Measurements from ENCODE around the gene CD200R1L.
"Not testable (repeated sequence)": the region's sequence is repeated elsewhere in the genome, so short reads cannot be mapped to it uniquely, and the experiment has no call there.

The CD200R1L gene

DNA sequence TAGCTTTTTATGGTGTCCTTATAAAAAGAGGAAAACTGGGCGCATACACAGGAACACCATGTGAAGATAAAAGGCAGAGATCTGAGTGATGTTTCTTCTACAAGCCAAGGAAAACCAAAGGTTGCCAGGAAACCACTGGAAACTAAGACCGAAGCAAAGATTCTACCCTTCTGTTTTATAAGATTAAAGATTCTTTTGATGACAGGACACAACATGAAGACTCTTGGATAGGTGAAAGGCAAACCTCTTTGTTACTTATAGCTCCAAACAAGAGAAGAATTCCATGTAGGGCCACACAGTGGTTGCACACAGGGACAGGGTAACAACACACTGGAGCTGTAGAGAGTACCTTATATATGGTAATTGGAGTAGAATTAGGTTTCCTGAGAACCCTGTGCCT, at the start of gene CD200R1L:
Gene CD200R1L (minus strand): TSS at position 101 of the 400 bp plus-strand sequence. CDS start 17,497 bp downstream, outside the sequence.
- DNase-seq, result no peak

DNA sequence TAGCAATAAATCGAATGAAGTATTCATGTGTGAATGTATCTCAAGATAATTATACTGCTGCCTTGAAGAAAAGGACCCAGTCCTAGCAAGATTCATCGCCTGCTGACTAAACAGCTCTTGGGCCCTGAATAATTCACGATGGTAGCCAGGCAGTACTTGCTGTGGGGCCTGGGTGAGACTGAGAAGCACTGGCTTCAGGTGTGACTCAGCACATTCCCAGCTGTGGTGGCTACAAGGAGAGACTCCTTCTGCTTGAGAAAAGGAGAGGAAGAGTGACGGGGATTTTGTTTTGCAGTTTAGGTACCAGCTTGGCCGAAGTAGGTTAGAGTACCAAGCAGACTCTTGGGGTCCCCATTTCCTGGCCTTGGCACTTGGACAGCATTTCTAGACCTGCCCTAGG, 47.6 kb upstream of the CD200R1L start:
- no peak for DNase-seq

DNA sequence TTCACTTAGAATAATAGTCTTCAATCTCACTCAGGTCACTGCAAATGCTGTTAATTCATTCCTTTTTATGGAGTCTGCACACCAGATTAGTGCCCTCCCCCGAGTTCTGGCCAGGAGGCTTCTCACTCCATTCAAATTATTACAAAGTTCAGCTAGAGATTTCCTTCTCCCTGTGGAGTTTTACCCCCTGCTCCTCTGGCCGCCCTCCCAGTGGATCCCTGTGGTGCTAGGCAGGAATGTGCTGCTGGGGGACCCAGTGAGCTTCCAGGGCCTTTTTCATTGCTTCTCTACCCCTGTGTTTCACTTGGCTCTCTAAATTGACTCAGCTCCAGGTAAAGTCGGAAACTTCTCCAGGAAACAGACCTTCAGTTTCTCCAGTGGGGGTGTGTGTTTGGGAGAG, 42.7 kb upstream of the CD200R1L start:
- DNase-seq, result no peak

DNA sequence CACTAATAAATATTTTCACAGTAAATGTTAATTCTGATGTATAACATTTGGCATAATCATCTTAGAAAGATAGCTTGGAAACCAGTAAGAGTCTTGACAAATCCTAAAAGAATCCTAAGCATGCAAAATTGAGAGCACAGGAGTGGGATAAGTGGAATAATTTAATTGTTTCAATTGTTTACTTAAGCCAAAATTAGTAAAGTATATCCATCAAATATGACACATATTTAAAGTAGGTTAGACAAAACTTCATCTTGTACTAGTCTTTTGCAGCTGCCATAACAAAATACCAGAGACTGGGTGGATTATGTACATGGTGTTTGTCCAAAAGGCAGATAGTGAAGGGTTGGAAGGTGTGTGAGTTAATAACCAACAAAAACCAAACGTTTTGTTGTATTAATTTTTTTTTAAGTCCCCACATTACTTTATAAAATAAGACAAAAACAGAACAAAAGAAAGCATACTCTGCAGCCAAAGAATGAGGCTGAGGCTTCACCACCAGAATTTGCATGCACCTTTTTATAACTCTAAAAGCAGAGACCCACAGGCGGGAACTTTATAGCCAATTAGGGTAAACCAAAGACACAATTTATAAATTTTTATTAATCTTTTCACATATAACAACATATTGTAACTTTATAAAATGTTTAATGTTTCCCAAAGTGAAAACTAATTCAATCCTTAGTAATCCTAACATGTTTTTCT, 41.9 kb upstream of the CD200R1L start:
- DNase-seq, result no peak

- no peak for DNase-seq
Measured at GRCh38 chr3:112884678-112885290, 38.1 kb upstream of the CD200R1L start.

- DNase-seq, result no peak
Measured at GRCh38 chr3:112881891-112882290, 35.2 kb upstream of the CD200R1L start.

GRCh38 chr3:112875561-112875960, 28.9 kb upstream of the CD200R1L start:
- no peak for DNase-seq

DNA sequence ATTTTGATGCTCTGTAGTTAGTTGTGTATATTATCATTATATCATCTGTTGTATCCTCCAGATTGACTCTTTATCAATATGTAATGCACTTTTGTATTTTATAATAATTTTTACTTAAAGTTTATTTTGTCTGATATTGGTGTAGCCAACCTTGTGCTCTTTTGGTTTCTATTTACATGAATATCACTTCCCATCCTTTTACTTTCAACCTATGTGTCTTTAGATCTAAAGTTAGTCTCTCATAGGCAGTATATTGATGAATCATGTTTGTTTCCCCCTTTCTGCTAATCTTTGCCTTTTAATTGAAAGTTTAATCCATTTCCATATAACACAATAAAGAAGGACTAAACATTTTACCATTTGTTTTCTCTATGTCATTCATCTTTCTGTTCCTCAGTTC, 28.1 kb upstream of the CD200R1L start:
- no peak for DNase-seq

DNA sequence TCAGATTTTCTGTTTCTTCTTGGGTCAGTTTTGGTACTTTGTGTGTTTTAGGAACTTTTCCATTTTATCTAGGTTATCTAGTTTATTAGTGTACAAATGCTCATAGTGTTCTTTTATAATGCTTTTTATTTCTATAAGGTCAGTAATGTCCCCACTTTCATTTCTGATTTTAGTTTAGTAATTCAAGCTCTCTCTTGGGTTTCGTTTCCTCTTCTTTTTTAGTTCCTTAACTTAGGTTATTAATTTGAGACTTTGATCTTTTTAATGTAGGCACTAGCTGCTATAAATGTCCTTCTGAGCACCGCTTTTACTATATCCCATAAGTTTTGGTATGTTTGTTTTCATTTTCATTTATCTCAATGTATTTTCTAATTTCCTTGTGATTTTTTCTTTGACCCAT, 27.0 kb upstream of the CD200R1L start:
- no peak for DNase-seq

DNA sequence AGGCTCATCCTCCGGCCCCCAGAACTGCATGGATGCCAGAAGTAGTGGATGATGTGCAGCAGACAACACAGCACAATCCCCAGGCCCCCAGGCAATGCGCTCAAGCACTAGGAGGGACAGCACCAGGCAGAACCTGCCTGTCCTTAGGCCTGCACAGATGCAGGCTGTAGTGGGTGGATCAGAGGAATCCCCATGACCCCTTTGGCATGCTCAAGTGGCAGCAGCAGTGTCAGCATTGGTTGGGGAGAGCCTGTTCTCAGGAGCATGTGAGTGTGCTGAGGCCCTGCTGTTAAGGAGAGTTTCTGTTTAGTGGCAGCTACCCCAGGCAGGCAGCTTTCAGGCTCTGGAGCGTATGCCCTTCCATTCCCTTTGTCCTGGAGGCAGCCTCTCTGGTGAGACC, 25.1 kb upstream of the CD200R1L start:
- no peak for DNase-seq

DNA sequence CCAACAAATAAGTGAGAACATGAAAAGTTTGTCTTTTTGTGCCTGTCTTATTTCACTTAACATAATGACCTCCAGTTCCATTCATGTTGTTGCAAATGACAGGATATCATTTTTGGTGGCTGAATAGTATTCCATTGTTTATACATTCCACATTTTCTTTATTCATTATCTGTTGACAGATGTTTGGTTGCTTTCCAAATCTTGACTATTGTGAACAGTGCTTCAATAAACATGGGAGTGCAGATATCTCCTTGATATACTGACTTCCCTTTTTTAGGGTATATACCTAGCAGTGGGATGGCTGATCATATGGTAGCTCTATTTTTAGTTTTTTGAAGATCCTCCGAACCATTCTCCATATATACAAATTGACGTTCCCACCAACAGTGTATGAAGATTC, 19.1 kb upstream of the CD200R1L start:
- DNase-seq, result no peak

DNA sequence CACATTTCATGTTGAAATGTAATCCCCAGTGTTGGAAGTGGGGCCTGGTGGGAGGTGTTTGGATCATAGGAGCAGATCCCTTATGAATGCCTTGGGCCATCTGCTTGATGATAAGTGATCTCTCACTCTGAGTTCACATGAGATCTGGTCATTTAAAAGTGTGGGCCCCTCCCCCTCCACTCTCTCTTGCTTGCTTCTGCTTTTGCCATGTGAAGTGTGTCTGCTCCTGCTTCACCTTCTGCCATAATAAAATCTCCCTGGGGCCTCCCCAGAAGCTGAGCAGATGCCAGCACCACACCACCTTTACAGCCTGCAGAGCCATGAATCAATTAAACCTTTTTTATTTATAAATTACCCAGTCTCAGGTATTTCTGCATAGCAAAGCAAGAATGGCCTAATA, 14.2 kb upstream of the CD200R1L start:
- peak; percentile 96 for DNase-seq

DNA sequence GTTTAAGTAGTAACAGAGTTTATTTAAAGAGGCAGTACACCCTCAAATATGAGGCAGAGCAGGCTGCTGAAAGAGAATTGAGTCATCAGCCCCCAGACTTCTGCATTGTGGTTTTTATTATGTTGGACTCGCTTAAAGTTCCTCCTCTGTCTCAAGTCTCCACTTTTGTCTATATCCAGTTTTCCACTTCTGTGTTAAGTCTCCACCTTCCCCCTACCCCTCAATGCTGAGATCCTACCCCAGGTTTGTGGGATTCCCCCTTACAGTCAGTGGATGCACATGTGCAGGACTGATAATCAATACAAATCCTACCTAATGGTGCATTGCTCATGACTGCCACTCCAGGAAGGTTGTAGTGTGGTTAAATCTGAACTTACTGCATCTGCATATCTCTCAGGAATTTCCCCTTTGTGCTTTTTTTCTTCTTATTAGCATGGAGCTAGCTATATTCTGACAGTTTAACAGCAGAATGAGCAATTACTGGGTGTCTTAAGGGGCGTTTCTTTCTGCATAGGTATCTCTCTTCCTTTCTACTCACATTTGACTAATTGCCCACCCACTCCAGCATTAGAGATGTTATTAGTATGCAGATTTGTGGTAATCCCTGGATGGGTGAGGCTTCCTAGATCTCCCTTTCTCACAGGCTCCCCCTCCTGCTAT, 11.9 kb upstream of the CD200R1L start:
- DNase-seq, result no peak

GRCh38 chr3:112857526-112857925, 10.9 kb upstream of the CD200R1L start:
- no peak for DNase-seq

GRCh38 chr3:112856537-112856936, 9.9 kb upstream of the CD200R1L start:
- DNase-seq, result no peak

DNA sequence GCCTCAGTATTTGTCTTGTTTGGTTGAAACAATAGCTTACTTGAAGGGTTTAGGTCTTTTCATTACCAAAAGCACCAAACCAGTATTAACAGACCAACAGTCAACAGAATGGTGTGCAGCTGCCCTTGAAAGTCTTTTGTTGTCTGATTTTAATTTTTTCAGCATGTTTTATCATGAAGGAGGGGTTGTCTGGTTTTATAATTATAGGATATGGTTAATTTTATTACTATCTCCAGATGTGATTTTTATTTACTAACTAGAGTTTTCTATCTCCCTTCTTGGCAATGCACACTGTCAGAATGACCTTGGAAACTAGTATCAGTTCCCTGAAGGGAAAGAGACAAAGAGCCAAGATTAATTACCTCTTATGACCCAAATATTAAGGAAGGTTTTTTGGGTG, 9.2 kb upstream of the CD200R1L start:
- no peak for DNase-seq

- DNase-seq, result not testable (repeated sequence)
Measured at GRCh38 chr3:112855074-112855473, 8.4 kb upstream of the CD200R1L start.

GRCh38 chr3:112848196-112848595, 1.5 kb upstream of the CD200R1L start:
- no peak for DNase-seq

DNA sequence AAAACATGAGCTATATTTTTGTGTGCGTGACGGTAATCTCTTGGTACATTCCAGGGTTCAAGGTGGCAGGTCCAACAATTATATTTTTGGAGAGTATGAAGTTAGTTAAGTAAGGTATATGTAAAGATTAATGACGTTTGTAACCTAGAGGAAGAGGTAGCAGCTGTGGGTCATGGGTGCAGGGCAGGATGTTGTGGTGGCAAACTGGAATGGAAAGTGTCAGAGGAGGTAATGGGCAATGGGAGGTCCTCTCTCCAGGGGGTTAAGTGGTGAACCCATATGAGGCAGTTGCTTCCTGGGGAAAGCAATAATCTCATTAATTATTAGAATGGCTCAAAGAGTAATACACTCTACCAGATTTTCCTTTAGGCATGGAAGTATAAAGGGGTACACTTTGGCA, 1.0 kb upstream of the CD200R1L start:
- no peak for DNase-seq

- no peak for DNase-seq
Measured at GRCh38 chr3:112845772-112846171, 892 bp downstream of the CD200R1L start.

DNA sequence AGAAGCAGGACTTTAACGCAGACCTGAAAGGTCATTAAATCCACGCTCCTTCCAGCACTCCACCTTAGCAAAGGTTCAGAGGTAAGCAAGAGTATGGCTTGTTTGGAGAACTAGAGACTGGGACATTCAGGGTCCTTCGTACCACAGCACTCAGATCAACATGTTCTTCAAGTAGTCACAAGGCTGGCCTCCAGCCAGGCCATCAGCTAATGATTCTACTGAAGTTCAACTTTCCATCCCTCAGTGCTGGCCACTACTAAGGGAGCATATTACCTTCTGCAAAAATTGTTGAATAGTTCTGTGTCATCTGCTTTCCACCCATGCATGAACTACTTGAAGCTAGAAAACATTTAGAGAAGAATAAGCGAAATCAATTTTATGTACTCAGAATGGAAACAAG, 17.6 kb downstream of the CD200R1L start:
- no peak for DNase-seq

DNA sequence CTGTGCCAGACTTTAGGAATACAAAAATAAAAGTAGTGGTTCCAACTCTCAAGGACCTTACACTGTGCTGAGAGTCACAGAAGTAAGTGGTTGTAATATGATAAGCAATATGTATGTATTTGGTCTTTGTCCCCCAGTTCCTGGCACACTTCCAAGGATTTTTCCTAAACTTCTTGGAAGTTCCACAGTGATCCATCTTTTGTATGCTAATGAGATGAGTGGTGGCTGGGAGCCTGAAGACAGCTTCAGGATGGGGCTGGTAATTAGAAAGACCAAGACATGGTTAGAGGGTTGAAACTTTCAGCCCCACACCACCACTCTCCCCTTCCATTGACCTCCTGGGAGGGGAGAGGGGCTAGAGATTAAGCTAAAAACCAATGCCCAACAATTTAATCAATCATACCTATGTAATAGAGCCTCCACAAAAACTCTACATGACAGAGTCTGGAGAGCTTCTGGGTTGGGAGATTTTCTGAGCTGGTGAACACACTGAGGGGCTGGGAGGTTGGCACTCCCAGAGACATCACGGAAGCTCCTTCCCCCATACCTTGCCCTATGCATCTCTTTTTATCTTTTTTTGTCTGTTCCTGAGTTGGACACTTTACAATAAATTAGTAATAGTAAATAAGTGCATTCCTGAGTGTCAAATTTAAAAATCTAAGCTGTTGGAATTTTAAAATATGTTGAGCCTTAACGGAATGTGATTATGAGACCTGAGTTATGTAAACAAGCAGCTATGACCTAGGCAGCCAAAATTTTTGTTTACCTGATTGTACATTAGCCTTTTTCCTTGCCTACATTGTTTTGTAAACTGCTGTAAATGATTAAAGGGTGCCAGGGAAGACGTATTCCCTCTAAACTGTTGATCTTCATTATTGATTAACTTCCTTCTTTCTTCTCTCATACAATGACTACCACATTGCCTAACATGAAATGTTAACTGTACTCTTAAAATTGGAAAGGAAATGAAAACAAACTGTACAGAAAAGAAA, 24.3 kb downstream of the CD200R1L start:
- no peak for DNase-seq

- no peak for DNase-seq
Measured at GRCh38 chr3:112818289-112818688, 28.4 kb downstream of the CD200R1L start.
